C4-2B (cell line): ENCODE data around the gene CYBC1.

Experiments used
- ZFX ChIP-seq: fragments of 450-650 bp; IDR thresholded peaks from 2 replicates; pipeline ENCODE4 v1.6.1; 2017
- TF ChIP-seq, protein P1 (sequence below): fragments of 450-650 bp; conservative IDR thresholded peaks from 2 replicates; pipeline ENCODE4 v1.5.1; 2017; ENCODE audit warnings: mild to moderate bottlenecking

- TF ChIP-seq, protein P1, sequence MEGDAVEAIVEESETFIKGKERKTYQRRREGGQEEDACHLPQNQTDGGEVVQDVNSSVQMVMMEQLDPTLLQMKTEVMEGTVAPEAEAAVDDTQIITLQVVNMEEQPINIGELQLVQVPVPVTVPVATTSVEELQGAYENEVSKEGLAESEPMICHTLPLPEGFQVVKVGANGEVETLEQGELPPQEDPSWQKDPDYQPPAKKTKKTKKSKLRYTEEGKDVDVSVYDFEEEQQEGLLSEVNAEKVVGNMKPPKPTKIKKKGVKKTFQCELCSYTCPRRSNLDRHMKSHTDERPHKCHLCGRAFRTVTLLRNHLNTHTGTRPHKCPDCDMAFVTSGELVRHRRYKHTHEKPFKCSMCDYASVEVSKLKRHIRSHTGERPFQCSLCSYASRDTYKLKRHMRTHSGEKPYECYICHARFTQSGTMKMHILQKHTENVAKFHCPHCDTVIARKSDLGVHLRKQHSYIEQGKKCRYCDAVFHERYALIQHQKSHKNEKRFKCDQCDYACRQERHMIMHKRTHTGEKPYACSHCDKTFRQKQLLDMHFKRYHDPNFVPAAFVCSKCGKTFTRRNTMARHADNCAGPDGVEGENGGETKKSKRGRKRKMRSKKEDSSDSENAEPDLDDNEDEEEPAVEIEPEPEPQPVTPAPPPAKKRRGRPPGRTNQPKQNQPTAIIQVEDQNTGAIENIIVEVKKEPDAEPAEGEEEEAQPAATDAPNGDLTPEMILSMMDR = no peak; the same call in 1 of the 2 replicates
- peak; percentile 90; the same call in 1 of the 2 replicates for TF ChIP-seq ZFX
These were observed 32.3 kb downstream of the CYBC1 start, which contains the start of the genes HEXD and OGFOD3 for GRCh38 chr17:82418001-82418986.
